Activated CD4-positive, alpha-beta T cell treated with anti-CD3 and anti-CD28 coated beads, Interleukin-10, Interleukin-2, amounts not matched to agents 100 ng/mL and 50 ng/mL, durations not matched to agents 16 hours and 8 hours (primary cell): ENCODE data around the gene RAD51B.
"Not testable (repeated sequence)": the region's sequence is repeated elsewhere in the genome, so short reads cannot be mapped to it uniquely, and the experiment has no call there.

Source experiments
- DNase-seq: peaks from one replicate; pipeline ENCODE4 v3.0.0-alpha.2; 2020

Gene RAD51B

DNA sequence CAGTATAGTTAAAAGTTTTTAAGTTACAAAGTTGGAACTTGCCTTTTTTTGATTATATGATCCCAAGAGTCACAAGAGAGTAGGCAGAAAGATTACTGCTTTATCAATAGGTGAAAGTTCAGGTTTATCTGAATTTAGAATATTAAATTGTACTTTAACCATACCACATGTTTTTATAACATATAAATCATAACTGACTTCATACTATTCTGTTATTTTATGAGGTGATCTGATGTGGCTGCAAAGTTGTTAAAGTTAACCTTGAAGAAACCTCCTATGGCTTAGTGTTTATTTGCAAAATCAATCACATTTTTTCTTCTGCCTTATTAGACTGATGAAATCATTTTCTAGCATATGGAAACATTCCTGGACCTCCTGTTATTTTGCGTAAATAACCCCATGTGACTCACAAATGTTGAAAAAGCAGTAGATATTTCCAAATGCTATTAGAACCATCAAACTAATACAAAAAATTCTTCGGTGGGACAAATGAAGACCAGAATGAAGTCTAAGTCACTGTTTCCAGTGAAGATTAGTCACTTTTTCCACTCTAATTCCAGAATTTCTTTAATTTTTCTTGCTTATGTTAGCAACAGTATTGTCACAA, 132.1 kb downstream of the RAD51B start:
- DNase-seq = no peak

DNA sequence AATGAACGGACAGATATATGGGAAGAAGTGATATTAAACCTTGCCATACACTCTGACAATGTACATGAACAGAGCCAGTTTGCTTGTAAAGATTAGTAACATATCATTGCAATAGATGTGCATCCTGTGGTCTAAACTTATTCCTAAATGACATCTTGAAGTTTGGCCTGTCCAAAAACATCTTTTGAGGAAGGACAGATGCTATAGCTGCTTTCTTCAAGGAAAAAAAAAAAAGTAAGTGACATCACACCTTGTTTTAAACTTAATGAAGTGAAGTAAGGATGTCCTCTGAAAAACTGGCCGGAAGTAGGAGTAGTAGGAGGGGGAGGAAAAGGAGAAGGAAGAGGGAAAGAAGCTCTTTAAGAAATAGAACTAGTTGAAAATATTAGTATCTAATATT, 132.8 kb downstream of the RAD51B start:
- DNase-seq = no peak

DNA sequence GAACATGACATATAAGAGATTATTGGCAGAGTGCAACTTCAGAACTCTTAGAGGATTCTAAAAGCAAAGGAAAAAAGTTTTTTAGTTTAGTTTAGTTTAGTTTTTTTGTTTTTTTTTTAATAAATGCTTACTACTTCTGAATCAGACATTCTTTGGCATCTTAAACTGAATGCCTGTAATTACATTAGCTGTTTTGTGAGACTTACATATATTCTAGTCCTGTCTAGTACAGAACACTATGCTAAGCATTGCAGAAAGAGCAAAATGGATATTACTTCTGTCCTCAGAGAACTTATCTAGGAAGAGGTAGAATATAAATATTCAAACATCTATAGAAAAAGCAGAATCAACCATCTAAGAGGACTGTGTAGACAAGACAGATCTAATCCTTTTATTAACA, 133.2 kb downstream of the RAD51B start:
- DNase-seq = no peak

DNA sequence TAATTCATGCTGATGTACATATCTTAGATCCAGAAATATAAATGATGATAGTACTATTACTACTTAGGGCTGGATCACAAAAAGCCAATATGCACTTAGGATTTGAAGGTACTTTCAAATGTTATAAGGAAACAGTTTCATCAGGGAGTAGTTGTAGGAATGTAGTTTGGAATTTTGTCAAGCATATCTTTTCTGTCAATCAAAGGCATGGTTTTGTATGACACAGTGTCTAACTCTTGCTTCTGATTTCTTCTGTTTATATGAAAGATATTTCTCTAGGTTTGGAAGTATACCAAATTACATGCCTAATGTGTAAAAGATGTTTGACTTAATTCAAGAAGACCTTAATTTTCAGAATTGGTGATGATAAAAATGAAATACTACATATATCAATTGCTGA, 135.7 kb downstream of the RAD51B start:
- no peak for DNase-seq

DNA sequence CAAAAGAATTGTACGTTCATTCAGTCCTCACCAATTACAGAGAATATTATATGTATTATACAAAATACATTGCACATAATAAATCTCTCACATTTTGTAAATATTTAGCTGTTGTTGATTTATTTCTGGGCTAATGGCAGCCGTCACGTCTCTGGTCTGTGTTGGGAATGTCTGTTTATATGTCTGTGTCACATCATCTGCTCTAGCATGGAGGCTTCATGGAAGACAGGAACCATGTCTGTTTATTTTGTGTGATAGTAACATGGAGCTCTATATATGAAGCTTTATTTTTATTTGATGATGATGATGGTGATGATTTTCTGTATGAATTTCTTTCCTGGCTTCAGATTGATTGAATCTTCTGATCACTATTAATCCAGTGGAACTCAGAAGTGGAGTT, 138.4 kb downstream of the RAD51B start:
- no peak for DNase-seq

DNA sequence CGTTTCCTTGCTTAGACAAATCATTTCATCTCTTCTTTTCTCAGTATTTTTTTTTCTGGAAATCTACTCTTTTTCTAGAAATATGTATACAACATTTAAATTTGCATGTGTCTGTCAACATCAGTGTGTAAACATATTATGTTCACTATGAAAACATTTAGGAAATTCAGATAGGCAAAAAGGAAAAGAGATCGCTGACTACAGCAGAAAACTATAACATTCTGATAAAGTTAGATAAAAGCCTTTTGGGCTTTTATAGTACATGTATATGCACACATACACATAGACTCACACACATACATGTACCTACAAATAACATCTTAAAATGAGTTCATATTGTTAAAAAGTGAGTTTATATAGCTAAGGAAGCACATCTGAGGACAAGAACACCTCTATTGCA, 142.1 kb downstream of the RAD51B start:
- DNase-seq = no peak

DNA sequence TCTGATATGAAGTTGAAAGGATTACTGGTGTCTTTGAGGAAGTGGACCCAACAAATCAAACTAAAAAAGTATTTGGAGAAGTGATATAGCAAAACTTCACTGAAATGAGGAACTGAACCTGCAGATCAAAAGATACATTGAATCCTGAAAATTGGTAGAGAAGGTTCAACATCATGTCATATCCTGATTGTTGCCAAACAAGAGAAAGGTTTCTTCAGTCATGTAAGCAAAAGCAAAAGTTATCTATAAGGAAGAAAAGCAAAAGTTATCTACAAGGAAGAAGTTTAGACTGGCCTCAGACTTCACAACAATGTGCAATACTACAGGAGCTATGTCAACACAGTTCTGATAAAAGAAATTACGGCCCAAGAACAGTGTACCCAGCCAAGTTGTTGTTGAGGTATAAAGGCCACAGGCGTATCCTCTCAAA, 142.7 kb downstream of the RAD51B start:
- DNase-seq = no peak

DNA sequence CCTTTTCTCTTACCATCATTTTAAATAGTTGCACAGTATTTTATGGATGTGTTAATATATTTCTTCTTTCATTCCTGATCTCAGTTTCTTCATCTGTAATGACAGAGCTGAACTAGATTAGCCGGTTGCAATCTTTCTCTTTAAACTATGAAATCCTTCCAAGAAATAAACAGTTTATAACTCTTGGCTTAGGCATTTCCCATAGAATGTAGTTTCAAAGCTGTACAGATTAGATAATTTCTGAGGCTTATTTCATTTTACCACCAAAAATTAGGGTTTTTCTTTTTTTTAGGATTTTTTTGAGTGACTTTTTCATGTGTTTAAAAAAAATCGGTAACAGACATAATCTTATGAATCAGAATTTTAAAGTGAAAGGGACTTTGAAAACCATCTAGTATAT, 144.0 kb downstream of the RAD51B start:
- no peak for DNase-seq

DNA sequence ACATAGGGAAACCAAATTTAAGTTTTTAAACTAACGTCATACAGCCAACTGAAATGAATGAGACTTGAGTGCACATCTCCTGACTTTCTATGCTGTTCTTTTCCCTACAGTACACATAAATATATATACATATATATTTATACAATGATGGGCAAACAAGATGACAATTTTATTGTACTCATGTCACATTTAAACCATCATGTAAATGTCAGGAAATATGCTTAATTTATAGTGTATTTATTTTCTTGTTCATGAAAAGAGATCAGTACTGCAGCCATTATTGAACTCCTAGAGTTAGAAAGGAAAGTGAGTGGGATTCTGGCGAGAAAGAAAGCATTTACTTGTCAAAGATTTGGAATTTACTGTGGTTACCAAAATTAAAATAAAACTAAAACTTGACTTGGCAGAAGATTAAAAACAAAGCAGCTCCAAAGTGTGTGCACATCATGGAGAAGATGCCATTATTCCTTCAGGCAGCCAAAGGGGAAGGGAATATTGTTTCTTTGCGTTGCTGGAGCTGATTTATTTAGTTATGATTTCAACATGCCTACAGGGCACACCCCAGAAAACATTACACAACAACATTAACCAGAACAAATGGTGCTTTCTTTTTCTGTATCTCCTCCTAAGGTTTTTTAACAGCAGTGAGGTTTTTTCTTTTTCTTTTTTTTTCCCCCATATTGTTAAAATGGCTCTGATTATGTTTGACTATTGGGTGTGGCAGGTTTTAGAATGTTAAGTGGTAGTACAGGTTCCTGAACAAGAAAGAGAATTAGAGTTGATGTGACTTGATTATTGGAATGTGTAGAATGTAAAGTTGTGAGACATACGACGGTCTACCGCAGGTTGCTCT, 144.6 kb downstream of the RAD51B start:
- no peak for DNase-seq

DNA sequence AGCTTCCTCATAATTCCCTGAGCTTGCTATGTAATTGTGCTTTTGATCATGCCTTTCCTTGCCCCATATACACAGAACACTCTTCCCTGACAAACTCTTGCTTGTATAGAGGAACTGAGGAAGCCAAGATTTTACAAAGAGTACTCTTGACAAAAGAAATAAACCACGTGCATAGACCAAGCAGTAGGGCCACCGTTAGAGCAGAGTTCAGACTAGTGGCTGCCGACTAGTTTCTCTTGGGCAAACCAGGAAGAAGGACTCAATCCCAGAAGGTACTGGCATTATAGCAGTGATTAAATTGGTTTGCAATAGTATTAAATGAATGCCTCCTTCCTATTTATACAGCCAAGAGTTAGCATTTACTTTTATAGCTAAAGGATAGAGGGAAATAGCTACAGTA, 146.1 kb downstream of the RAD51B start:
- DNase-seq = no peak

DNA sequence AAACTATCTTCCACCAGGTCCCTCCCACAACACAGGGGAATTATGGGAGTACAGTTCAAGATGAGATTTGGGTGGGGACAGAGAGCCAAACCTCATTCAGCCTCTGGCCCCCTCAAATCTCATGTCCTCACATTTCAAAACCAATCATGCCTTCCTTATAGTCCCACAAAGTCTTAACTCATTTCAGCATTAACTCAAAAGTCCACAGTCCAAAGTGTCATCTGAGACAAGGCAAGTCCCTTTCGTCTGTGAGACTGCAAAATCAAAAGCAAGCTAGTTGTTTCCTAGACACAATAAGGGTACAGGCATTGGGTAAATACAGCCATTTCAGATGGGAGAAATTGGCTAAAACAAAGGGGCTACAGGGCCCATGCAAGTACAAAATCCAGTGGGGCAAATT, 147.6 kb downstream of the RAD51B start:
- DNase-seq = no peak

DNA sequence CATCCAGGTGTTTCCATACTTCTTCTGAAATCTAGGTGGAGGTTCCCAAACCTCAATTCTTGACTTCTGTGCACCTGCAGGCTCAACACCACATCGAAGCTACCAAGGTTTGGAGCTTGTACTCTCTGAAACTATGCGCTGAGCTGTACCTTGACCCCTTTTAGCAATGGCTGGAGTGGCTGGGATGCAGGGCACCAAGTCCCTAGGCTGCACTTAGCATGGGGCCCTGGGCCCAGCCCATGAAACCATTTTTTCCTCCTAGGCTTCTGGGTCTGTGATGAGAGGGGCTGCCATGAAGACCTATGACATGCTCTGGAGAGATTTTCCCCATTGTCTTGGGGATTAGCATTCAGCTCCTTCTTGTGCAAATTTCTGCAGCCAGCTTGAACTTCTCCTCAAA, 148.4 kb downstream of the RAD51B start:
- not testable (repeated sequence) for DNase-seq

DNA sequence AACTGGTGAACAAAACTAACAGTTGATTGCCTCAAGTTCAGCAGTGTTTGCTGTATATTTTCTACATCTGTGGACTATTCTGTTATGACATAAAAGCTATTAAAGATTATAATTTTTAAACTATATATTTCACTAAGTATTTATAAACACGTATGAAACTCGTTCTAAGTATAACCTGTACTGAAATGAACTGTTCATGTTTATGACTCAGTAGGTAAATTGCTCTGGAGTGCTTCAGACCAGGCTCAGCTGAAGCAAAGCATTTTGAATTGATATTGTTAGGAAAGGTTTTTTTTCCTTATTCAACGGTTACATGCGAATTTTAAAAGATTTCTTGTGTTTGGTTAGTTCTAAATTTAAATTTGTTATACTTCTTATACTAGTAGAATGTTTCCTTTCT, 151.3 kb downstream of the RAD51B start:
- DNase-seq = no peak

DNA sequence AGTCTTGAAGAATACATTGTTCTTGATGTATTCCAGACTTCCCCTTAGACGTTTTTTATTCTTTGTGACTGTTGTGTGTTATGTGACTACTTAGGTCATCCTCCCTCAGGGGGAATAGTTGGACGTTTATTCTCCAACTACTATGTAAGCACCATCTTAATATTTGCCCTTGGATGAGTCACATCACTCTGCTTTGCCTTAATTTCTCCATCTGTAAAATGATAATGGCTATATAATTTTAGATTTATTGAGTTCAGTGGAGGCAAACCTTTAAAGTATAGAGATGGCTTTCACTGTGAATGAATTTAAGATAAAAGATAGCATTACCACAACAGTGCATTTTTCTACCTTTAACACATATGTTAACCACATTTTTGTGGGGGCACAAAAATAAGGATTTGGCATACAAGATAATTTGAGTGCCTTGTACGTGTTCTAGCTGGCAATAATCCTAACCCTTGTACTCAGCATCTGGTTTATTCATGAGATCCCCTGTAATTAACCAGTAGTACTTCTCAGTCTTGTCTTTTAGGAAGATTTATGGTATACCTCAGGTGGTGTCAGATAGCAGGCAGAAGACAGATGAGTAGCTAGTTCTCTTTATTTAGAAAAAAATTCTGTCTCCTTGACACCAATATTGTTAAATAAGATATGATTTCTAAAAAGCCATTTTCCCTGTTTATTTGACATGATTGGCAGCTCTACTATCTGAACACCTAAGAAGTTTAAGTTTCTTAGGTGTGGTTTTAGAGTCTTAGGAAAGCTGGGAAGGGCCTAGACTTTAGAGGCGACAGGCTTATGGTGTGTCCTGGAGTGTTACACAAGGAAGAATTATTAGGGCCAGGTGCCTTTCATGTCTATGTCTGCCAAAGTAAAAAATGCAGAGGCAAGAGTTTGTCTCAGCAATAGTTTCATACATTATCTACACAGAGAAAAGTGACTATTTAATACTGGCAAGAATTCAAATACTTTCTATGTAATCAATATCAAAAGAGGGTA, 152.3 kb downstream of the RAD51B start:
- DNase-seq = no peak

DNA sequence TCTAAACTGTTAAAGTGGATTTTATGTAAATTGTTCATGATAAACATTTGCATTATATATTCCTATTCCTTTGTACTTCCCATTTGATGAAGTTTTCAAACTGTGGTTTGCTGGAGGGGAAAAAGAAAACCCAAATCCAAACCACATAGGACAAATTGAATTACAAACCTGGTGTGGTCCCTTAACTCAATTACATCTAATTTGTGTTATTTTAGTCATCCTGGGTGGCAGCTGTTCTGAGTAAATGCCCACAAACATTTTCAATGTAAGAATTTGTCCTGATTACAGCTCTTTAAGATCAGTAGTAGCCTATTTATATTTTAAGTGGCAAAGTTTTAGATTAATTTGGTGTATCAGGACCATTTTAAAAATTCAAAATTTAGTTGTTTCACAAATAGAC, 153.9 kb downstream of the RAD51B start:
- no peak for DNase-seq

DNA sequence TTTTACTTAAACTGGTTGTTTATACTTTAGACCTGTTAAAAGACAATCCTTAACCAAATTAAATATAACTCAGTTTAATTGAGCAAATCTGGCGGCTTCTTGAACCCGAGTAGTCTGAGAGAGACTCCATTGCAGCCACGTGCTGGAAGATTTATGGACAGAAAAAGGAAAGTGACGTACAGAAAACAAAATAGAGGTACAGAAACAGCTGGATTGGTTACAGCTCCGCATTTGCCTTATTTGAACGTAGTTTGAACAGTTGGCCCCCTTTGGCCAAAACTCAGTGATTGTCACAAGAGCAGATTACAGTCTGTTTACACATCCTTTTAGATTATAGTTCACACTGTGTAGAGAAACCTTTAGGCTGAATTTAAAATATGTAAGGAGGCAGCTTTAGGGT, 155.9 kb downstream of the RAD51B start:
- DNase-seq = no peak

DNA sequence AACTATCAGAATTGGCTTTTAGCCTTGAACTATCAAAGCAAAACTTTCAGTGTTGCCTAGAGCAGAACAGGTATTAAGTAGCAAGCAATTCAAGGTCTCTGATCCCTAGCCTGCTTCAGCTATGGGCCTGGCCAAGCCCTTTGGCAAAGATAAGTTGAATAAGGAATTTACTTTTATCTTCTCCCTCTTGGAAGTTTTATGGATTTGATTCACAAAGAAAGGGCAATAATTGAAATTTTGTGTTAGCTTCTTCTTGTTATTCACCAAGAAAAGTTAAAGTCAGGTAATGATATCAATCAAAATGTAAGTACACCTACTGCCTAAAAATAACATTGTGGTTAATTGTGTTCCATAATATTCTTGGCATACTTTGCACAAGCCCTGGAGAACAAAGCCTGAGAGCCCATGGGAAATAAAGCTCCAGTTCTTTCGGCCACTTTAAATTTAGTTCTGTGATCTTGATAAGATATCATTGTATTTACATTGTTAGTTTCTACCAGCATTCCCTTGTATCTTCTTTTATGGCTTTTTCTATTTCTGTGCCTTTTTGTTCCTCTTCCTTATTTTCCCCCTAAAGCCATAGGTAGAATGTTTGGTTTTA, 158.0 kb downstream of the RAD51B start:
- DNase-seq = no peak

DNA sequence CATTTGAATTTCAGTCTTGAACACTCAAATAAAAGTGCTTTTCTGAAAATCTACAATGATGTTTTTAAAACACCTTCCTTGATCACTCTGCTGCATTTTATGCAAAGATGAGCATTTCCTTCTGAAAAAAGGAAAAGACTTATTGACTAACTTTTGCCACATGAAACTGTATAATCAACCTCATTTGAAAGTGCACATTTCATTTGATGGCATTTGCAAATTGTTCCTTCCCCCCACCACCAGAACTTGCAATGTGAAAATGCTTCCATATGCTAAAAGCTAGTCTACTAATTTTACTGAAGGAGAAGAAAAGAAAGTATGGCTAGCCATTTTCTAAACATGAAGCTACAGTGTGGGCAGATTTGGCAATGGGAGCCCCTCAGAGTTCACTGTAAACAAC, 159.2 kb downstream of the RAD51B start:
- no peak for DNase-seq

DNA sequence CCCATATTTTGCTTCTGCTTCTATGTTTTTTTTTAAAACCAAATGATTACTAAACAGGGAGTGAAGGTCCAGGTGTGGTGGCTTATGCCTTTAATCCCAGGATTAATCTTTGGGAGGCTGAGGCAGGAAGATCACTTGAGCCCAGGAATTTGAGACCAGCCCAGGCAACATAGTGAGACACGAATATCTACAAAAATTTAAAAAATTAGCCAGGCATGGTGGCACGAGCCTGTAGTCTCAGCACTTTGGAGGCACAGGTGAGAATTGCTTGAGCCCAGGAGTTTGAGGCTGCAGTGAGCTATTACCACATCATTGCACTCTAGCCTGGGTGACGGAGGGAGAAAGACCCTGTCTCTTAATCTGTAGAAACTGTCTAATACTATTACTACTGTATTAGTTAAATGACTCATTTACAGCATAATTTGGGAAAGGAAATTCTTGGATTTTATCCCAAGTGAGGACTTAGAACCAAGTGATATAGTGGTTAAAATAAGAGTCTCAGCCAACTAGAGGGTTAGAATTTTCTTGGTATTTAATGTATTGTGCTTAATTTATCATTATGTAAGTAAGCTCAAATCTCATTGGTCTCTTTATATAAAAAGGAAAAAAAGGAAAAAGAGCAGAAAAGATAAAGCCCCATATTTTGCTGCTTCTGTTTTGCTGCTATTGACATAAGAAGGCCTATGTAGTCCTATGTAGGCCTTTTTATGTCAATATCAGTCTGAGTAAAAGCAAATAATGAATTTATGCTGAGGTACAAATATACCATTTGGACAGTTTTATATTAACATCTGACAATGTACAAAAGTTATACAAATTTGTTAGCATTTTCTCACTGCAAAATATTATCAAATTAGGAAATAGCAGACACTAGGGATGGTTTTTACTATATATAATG, 163.4 kb downstream of the RAD51B start:
- DNase-seq = no peak

DNA sequence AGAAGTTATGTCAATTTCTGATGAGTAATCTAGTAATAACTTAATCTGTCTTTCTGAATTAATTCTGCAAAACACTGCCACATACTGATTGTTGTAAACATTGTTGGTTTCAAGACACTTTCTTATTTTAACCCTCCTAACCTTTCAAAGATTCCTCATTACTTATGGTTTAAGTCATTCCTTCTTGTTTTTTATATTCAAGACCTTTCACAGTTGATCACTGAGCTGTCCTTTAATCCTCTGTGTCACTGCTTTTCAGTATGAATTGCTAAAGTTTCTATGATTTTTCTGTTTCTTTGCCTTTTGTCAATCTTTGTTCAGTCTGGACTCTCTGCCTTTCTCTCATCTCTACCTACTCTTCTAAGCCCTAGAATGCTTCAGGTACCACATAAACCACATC, 164.7 kb downstream of the RAD51B start:
- no peak for DNase-seq

DNA sequence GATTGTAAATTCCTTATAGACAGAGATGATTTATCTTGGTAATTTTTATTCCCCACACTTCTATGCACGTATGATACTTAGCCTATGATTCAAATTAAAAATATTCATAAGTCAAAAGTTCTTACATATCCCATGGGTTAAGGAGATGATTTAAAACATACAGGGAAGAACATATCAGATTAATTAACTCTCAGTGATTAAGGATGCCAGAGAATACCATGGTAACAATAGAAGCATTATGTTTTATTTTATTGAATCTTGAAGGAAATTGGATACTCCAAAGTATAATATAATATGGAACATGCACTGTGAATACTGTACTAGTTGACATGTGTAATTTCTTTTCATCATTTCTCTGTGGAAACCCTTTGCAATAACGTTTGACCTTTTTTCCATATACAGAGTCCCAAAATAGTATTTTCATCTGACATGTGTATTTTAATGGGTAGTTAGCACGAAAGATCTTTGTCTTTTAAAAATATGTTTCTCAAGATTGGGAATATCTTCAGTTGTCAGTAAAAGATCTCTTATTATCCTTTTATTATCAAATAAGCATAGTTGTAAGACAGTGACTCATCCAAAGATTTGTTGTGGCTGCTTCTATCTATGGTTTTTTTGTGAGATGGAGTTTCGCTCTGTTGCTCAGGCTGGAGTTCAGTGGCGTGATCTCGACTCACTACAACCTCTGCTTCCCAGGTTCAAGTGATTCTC, 166.7 kb downstream of the RAD51B start:
- no peak for DNase-seq
